ENCODE data around the gene FZD4.
A peak's percentile ranks its signal among the peaks of the same experiment; 100 is the strongest.
"Not testable (repeated sequence)": the region's sequence is repeated elsewhere in the genome, so short reads cannot be mapped to it uniquely, and the experiment has no call there.

FZD4 gene

GRCh38 chr11:86955361-86956120, at the start of gene FZD4:
FZD4 (minus strand) TSS chr11:86955395; CDS start chr11:86955085, 310 bp downstream.
- H3K4me3 ChIP-seq (ENCODE audit: low read length), result peak within 1 kb of the TSS; percentile 76
- DNase-seq (ENCODE audit: low read depth), result peak; percentile 90
- TF ChIP-seq, protein P1, sequence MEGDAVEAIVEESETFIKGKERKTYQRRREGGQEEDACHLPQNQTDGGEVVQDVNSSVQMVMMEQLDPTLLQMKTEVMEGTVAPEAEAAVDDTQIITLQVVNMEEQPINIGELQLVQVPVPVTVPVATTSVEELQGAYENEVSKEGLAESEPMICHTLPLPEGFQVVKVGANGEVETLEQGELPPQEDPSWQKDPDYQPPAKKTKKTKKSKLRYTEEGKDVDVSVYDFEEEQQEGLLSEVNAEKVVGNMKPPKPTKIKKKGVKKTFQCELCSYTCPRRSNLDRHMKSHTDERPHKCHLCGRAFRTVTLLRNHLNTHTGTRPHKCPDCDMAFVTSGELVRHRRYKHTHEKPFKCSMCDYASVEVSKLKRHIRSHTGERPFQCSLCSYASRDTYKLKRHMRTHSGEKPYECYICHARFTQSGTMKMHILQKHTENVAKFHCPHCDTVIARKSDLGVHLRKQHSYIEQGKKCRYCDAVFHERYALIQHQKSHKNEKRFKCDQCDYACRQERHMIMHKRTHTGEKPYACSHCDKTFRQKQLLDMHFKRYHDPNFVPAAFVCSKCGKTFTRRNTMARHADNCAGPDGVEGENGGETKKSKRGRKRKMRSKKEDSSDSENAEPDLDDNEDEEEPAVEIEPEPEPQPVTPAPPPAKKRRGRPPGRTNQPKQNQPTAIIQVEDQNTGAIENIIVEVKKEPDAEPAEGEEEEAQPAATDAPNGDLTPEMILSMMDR (IDR thresholded peaks at IDR 0.05; ENCODE audit: insufficient read depth, low read depth, low read length, missing control alignments), result no peak

DNA sequence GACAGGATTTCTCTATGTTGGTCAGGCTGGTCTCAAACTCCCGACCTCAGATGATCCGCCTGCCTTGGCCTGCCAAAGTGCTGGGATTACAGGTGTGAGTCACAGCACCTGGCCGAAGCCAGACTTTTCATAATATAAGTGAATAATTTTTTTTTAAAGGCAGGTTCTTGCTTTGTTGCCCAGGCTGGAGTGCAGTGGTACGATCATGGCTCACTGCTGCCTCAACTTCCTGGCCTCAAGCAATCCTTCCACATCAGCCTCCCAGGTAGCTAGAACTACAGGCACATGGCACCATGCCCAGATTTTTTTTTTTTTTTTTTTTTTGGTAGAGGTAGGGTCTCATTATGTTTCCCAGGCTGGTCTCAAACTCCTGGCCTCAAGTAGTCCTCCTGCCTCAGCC, 49.1 kb upstream of the FZD4 start:
- peak; percentile 56 for DNase-seq (ENCODE audit: low read depth)
- H3K4me3 ChIP-seq (ENCODE audit: low read length), result not testable (repeated sequence)

GRCh38 chr11:87002918-87003317, 47.7 kb upstream of the FZD4 start:
- DNase-seq (ENCODE audit: low read depth), result no peak
- TF ChIP-seq, protein P1 (IDR thresholded peaks at IDR 0.05; ENCODE audit: insufficient read depth, low read depth, low read length, missing control alignments), result no peak
- H3K4me3 ChIP-seq (ENCODE audit: low read length), result no peak overlapping the region

DNA sequence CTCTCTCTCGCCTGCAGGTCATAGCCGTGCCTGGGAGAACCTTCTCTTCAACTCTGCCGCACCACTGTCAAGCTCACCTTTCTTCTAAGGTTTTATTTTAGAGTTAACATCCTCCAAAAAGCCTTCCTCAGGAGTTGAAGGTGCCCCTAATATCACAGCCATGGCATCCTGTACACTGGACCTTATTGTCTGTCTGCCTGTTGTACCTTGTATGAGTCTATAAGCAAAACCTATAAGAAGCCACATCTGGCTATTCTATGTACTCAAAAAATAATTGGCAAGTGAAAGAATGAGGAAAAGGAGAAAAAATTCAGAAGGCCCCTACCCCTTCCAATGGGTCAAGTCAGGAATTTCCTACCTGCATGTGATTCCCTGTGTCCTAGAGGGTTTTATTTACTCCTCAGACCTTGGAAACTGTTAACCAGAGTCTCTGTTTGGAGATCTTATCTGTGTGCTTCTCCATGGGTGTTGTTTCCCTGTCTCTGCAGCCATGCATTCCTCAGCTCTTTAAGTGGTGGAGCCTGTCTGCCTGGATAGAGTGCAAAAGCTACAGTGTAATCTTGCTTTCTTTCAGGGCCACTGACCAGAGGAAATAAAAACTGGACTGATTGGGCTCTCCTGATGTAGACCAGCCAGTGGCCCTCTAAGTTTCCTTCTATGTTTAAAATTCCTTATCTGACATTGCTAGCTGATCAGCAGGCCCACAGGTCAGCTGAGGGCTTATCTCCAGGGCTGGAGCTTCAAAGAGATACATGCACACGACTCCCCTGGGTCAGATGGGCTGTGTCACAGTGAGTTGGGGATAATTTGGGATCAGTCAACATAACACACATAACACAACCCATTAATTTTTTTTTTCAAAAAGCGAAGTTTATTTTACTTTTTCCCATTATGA, 44.9 kb upstream of the FZD4 start:
- peak; percentile 27 for DNase-seq (ENCODE audit: low read depth)
- H3K4me3 ChIP-seq (ENCODE audit: low read length), result no peak overlapping the region
- TF ChIP-seq, protein P1 (IDR thresholded peaks at IDR 0.05; ENCODE audit: insufficient read depth, low read depth, low read length, missing control alignments), result no peak

- DNase-seq (ENCODE audit: low read depth), result no peak
- TF ChIP-seq, protein P1 (IDR thresholded peaks at IDR 0.05; ENCODE audit: insufficient read depth, low read depth, low read length, missing control alignments), result no peak
- no peak overlapping the region for H3K4me3 ChIP-seq (ENCODE audit: low read length)
Measured at GRCh38 chr11:86999388-86999787, 44.2 kb upstream of the FZD4 start.

GRCh38 chr11:86996953-86997570, 41.9 kb upstream of the FZD4 start:
- DNase-seq (ENCODE audit: low read depth), result no peak
- TF ChIP-seq, protein P1 (IDR thresholded peaks at IDR 0.05; ENCODE audit: insufficient read depth, low read depth, low read length, missing control alignments), result no peak
- no peak overlapping the region for H3K4me3 ChIP-seq (ENCODE audit: low read length)

DNA sequence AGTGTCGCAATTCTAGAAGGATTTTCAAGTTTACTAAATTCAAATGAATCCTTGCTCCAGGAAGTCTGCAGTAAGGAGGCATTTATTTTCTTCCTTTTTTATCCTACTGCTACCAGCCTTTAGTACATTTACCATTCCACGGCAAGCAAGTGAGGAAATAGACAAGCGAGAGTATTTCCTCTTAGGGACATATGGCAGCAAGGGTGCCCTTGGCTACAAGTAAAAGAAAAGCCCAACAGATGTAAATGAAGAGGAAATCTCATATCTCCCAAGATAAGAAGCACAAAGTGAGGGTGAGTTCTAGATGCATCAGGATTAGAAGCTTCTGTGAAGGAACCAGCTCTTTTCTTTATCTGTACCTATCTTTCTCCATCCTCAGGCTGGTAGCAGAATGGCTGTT, 37.8 kb upstream of the FZD4 start:
- no peak overlapping the region for H3K4me3 ChIP-seq (ENCODE audit: low read length)
- TF ChIP-seq, protein P1 (IDR thresholded peaks at IDR 0.05; ENCODE audit: insufficient read depth, low read depth, low read length, missing control alignments), result no peak
- no peak for DNase-seq (ENCODE audit: low read depth)

- not testable (repeated sequence) for DNase-seq (ENCODE audit: low read depth); H3K4me3 ChIP-seq (ENCODE audit: low read length)
Measured at GRCh38 chr11:86992340-86992739, 37.1 kb upstream of the FZD4 start.
